ENCODE results near the gene OAF. TPM values are rescaled to one million over a fixed set of nuclear protein-coding genes. Genes with fewer than 3 reads are reported as not detected.

Gene OAF
- total RNA-seq, 1 donor from 2014 or later = 56.7 TPM

- H3K27ac ChIP-seq = no peak overlapping the region
- H3K4me3 ChIP-seq = no peak overlapping the region
- H3K4me1 ChIP-seq = no peaks in the 10 kb centered on the region
- TF ChIP-seq POLR2A (IDR thresholded peaks at IDR 0.05) (no peak), POLR2AphosphoS5 (IDR thresholded peaks at IDR 0.05; ENCODE audit: insufficient read depth in 1 of 2, low read depth in 1 of 2) (no peak)
- TF ChIP-seq, protein P1, sequence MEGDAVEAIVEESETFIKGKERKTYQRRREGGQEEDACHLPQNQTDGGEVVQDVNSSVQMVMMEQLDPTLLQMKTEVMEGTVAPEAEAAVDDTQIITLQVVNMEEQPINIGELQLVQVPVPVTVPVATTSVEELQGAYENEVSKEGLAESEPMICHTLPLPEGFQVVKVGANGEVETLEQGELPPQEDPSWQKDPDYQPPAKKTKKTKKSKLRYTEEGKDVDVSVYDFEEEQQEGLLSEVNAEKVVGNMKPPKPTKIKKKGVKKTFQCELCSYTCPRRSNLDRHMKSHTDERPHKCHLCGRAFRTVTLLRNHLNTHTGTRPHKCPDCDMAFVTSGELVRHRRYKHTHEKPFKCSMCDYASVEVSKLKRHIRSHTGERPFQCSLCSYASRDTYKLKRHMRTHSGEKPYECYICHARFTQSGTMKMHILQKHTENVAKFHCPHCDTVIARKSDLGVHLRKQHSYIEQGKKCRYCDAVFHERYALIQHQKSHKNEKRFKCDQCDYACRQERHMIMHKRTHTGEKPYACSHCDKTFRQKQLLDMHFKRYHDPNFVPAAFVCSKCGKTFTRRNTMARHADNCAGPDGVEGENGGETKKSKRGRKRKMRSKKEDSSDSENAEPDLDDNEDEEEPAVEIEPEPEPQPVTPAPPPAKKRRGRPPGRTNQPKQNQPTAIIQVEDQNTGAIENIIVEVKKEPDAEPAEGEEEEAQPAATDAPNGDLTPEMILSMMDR (IDR thresholded peaks at IDR 0.05) = no peak
- intact Hi-C loops (cut with DNase I) = no loop called here
- H3K9me3 ChIP-seq = no peaks in the 10 kb centered on the region
- H3K27me3 ChIP-seq = no peaks in the 10 kb centered on the region
- no peaks in the 10 kb centered on the region for H3K36me3 ChIP-seq
- no peak for DNase-seq (ENCODE audit: extremely low spot score in 2 of 2)
These were observed 44.1 kb downstream of the OAF start for GRCh38 chr11:120254788-120255518.

DNA sequence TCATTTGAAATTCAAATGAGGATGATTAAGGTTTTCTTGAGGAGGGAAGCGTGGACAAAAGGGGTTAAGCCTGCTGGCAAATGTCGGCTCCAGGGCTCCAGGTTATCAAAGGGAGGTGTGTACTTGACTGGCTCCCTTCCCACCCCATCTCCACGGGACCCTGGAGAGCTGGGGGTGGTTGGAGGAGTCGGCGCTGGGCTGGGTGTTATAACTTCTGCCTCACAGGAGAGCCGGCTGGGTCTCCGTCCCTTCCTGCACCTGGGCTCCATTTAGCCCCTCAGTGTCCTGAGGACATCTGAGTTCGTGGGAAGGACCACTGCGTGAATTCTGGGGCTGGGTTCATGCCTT is 44.7 kb downstream of the OAF start:
- H3K9me3 ChIP-seq = no peaks in the 10 kb centered on the region
- TF ChIP-seq POLR2A (IDR thresholded peaks at IDR 0.05) (no peak), POLR2AphosphoS5 (IDR thresholded peaks at IDR 0.05; ENCODE audit: insufficient read depth in 1 of 2, low read depth in 1 of 2) (no peak)
- TF ChIP-seq, protein P1 (IDR thresholded peaks at IDR 0.05) = no peak
- H3K36me3 ChIP-seq = no peaks in the 10 kb centered on the region
- no peaks in the 10 kb centered on the region for H3K4me1 ChIP-seq
- H3K27ac ChIP-seq = no peak overlapping the region
- no peak overlapping the region for H3K4me3 ChIP-seq
- intact Hi-C loops (cut with DNase I) = no loop called here
- H3K27me3 ChIP-seq = no peaks in the 10 kb centered on the region
- DNase-seq (ENCODE audit: extremely low spot score in 2 of 2) = no peak

- no peak overlapping the region for H3K4me3 ChIP-seq
- H3K27me3 ChIP-seq = no peaks in the 10 kb centered on the region
- H3K9me3 ChIP-seq = no peaks in the 10 kb centered on the region
- TF ChIP-seq, protein P1 (IDR thresholded peaks at IDR 0.05) = no peak
- TF ChIP-seq POLR2A (IDR thresholded peaks at IDR 0.05) = no peak
- TF ChIP-seq POLR2AphosphoS5 (IDR thresholded peaks at IDR 0.05; ENCODE audit: insufficient read depth in 1 of 2, low read depth in 1 of 2) = no peak
- H3K4me1 ChIP-seq = peaks cover 6% of the 10 kb centered on the region
- no peak for DNase-seq (ENCODE audit: extremely low spot score in 2 of 2)
- H3K27ac ChIP-seq = no peak overlapping the region
- no peaks in the 10 kb centered on the region for H3K36me3 ChIP-seq
- intact Hi-C loops (cut with DNase I) = no loop called here
These were observed 45.3 kb downstream of the OAF start for GRCh38 chr11:120256178-120256577.

DNA sequence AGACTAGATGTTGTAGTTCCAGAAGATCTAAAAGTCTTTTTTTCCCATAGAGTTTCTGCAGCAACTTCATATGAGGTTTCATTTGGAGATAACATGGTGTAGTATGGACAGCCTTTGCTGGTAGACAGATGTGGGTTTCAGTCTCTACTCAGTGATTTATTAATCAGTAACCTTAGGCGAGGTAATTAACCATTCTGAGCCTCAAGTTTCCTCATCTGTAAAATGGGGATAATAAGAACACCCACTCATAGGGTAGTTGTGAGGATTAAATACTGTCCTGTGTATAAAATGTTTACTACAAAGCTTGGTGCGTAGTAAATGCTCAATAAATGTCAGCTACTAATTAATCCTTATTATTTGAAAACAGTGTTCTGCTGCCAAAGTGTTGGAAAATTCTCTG is 45.9 kb downstream of the OAF start:
- intact Hi-C loops (cut with DNase I) = no loop called here
- TF ChIP-seq POLR2AphosphoS5 (IDR thresholded peaks at IDR 0.05; ENCODE audit: insufficient read depth in 1 of 2, low read depth in 1 of 2) (no peak), POLR2A (IDR thresholded peaks at IDR 0.05) (no peak)
- TF ChIP-seq, protein P1 (IDR thresholded peaks at IDR 0.05) = no peak
- no peaks in the 10 kb centered on the region for H3K36me3 ChIP-seq
- no peak overlapping the region for H3K4me3 ChIP-seq
- no peak overlapping the region for H3K27ac ChIP-seq
- peaks cover 6% of the 10 kb centered on the region for H3K4me1 ChIP-seq
- H3K9me3 ChIP-seq = no peaks in the 10 kb centered on the region
- no peaks in the 10 kb centered on the region for H3K27me3 ChIP-seq
- DNase-seq (ENCODE audit: extremely low spot score in 2 of 2) = no peak

DNA sequence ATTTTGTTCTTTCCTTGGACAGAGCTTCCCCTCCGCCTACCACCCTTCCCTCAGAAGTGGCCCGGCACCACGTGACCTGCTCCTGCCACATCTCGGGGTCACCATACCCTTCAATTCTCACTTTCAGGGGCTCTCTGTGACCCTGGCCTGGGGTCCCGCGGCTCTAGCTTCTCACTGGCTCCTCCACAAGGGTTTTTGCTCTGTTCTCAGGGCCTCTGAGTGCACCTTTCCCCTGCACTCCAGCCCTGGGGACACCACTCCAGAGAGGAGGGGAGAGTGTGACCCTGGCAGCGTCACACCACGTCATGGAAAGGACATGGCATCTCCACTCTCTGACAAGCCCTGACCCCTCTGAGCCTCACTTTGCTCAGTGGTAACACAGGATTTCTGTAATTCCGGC is 46.5 kb downstream of the OAF start:
- no peak overlapping the region for H3K4me3 ChIP-seq
- intact Hi-C loops (cut with DNase I) = no loop called here
- peaks cover 6% of the 10 kb centered on the region for H3K4me1 ChIP-seq
- TF ChIP-seq, protein P1 (IDR thresholded peaks at IDR 0.05) = no peak
- TF ChIP-seq POLR2AphosphoS5 (IDR thresholded peaks at IDR 0.05; ENCODE audit: insufficient read depth in 1 of 2, low read depth in 1 of 2) (no peak), POLR2A (IDR thresholded peaks at IDR 0.05) (no peak)
- no peaks in the 10 kb centered on the region for H3K27me3 ChIP-seq
- H3K27ac ChIP-seq = no peak overlapping the region
- no peaks in the 10 kb centered on the region for H3K9me3 ChIP-seq
- H3K36me3 ChIP-seq = no peaks in the 10 kb centered on the region
- DNase-seq (ENCODE audit: extremely low spot score in 2 of 2) = no peak
